GM21381 (cell line): ENCODE results near the gene MED12.
"Not testable (repeated sequence)": the region's sequence is repeated elsewhere in the genome, so short reads cannot be mapped to it uniquely, and the experiment has no call there.

ENCODE experiments used
- ATAC-seq: cut with Tn5 transposase; IDR thresholded peaks from one replicate; pipeline ENCODE4 v1.9.1; 2021; ENCODE audit warnings: mild to moderate bottlenecking, moderate library complexity; ENCODE audit not compliant: unreplicated experiment

The MED12 gene

DNA sequence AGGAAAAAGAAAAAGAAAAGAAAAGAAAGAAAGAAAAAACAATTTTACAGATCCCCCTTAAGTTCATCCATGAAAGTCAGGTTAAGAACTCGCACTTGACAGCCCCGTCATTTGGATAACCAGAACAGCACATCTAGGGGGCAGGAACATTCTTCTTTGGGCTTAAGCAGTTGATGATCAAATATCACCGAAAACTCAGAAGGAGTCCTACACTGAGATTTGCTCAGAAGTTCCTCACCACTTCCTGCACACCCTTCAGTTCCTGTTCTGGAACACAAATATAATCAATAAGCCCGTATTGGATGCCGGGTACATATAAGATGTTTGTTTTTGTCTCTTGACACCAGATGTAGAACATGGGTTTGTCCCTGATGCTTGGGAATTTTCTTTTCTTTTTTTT is 40.9 kb downstream of the MED12 start:
- ATAC-seq = no peak

DNA sequence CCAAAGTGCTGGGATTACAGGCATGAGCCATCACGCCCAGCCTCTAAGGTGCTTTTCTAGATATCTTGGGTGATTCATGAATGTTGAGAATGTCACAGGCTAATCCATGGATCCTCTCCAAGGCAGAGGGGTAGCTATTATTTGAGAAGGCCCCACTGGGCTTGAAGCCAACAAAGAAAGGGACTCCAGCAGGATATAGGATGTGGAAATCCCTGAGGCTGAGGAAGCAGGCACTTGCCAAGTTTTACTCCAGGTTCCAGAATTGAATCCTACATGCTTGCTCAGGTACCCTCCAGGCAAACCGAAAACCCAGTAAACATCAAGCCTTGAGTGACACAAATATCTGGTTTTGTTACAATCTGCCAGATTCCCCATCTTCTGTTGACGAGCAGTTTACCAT is 42.1 kb downstream of the MED12 start:
- ATAC-seq = no peak

DNA sequence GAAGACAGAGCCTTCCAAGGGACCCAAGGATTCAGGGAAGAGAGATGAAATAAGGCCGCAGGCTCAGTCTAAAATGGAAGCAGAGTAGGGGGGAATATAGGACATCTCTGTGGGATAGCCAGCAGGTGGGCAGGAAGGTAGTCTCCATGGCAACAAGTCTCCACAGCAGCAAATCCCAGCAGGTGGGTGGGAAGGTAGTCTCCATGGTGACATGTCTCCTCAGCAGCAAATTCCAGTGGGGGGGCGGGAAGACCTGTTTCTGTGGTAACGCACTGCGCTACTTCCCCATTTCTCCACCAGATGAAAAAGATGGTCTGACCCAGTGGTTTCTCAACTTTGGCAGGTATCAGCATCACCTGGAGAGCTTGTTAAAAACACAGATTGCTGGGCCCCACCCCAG is 44.6 kb downstream of the MED12 start:
- ATAC-seq = no peak

DNA sequence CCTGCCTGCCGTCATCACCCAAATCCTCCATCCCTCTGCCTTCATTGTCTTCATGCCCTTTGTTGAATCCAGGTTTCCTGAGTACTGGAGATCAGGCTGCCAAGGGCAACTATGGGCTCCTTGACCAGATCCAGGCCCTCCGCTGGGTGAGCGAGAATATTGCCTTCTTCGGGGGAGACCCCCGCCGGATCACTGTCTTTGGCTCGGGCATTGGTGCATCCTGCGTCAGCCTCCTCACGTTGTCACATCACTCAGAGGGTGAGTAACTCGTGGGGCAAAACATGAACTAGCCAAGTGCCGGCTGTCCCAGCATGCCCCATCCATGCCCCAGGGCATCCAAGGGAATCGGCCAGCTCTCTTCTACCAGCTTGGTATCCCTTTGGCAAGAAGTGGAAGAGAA is 45.7 kb downstream of the MED12 start:
- ATAC-seq = no peak

DNA sequence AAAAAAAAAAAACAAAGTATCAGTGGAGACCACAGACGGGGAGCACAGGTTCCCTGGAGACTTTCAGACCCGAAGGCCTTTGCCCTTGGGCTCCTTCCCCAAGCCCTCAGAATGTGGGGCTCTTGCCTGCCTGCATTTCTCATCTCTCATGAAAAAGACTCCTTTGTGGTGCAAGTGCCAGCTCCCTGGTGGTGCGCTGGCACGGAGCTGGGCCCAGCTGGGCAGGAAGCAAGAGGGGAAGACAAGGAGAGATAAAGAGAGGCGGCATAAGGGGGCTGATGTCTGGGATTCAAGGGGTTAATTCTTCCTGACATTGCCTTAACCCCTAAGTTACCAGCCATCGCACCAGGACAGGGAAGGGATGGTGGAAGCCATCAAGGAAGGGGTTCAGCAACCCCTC is 48.1 kb downstream of the MED12 start:
- ATAC-seq = no peak

DNA sequence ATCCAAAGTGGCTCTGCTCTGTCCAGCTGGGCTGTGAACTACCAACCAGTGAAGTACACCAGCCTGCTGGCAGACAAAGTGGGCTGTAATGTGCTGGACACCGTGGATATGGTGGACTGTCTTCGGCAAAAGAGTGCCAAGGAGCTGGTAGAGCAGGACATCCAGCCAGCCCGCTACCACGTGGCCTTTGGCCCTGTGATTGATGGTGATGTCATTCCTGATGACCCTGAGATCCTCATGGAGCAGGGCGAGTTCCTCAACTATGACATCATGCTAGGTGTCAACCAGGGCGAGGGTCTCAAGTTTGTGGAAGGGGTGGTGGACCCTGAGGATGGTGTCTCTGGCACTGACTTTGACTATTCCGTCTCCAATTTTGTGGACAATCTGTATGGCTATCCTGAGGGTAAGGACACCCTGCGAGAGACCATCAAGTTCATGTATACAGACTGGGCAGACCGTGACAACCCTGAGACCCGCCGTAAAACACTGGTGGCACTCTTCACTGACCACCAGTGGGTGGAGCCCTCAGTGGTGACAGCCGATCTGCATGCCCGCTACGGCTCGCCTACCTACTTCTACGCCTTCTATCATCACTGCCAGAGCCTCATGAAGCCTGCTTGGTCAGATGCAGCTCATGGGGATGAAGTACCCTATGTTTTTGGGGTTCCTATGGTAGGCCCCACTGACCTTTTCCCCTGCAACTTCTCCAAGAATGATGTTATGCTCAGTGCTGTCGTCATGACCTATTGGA is 48.8 kb downstream of the MED12 start:
- ATAC-seq = no peak

DNA sequence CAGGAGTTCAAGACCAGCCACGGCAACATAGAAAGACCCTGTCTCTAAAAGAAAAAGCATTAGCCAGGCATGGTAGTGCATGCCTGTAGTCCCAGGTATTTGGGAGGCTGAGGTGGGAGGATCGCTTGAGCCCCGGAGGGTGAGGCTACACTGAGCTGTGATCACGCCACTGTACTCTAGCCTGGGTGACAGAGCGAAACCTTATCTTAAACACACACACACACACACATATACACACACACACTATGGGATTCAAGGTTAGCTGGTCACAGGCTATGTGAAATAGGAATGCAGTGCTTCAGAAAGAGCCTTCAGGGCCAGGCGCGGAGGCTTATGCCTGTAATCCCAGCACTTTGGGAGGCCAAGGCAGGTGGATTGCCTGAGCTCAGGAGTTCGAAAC is 49.7 kb downstream of the MED12 start:
- no peak for ATAC-seq

DNA sequence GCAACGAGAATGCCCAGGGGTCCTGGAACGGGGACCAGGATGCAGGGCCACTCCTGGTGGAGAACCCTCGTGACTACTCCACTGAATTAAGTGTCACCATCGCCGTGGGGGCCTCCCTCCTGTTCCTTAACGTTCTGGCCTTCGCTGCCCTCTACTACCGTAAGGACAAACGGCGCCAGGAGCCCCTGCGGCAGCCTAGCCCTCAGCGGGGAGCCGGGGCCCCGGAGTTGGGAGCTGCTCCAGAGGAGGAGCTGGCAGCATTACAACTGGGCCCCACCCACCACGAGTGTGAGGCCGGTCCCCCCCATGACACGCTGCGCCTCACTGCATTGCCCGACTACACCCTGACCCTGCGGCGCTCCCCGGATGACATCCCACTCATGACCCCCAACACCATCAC is 51.2 kb downstream of the MED12 start:
- no peak for ATAC-seq

DNA sequence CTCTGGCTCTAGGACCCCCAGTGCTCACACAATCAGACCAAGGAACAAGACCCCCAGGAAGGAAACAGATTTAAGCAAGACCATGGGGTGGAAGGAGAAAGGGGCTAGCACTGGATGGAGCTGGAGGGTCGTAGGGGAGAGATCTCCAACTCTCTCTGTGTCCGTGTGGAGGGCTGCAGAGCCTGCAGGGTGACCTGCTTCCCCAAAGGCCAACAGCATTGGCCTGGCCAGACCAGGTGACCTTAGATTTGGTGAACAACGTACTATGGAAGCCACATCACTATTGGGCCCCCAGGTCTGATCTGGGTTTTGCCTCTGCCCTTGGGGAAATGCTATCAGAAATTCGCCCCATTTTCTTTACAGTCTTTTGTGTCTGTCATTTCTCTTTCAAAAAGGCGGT is 52.3 kb downstream of the MED12 start:
- no peak for ATAC-seq

DNA sequence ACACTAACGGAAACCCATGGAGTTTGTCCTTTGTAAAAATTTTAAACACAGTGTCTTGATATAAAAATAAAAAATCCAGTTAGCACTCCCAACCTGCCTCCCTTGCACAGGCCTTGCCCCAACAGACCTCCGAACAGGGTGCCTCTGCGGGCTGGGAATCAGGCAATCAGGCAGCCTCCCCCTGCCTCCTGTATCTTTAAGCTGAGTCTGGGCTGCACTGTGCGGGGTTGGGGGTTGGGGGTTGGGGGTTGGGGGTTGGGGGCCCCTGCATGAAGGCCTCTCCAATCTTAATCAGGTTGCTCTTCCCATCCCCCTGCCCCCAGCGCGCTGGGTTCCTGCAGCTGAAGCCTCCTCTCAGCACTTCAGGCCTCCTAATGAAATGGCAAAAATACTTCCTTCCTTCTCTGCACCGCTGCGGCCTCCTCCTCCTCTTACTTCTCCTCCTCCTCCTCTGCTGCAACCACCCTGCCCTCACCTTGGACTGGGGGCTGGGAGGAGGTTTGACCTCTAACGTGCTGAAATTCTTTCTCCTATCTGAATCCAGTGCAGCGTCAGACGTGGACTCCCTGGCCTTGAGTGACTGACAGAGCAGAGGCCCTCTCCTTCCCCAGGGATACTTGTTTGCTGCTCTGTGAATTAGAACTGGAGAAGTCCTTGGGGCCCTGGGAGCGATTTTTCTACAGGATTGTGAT is 52.9 kb downstream of the MED12 start:
- ATAC-seq = no peak

DNA sequence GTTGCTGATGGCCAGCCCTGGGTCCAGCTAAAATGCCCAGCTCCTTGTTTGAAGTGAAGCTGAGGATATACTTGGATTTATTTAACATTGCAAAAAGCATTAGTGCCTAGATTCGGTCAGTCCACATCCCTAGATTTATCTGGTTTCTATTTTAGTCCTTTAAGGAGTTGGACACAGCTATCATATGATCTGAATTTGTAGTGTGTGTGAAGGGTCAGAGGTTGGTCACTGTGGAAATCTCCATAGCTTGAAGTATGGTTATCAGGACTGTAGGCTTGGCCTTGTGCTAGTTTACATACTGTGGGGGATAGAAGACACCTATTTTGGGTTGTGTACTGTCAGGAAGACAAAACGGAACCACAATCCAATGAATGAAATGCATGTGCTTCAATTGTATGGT is 55.0 kb downstream of the MED12 start:
- ATAC-seq = no peak

DNA sequence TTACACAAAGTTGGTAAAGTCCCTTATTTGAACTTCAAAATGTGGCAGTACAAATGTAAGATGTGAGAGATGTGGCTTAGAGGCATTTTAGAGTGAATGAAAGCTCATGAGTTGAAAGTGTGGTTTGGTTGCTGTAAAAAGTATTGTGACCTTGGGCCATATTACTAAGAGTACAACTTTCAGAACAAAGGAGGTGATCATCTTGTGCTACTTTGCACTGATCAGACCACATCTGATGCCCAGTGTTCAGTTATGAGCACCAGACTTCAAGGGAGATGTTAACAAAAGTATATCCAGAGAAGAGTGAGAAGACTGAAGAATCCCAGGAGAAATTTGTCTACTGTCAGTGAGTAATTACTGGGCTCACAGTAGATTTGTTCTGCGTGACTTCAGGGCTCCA is 56.4 kb downstream of the MED12 start:
- no peak for ATAC-seq

DNA sequence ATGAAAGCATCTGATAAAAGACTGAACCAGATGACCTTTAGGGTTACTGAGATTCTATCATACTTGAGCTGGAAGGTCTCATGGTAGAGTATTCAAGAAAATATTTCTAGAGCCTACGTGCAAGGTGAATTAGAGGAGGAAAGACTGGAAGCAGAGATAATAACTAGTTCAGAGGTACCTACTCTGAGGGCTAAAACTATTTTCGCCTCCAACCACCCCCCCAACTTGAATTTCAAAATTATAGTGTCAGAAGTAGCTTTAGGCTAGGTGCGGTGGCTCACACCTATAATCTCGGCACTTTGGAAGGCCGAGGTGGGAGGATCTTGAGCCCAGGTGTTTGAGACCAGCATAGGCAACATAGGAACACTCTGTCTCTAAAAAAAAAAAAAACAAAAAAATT is 57.1 kb downstream of the MED12 start:
- ATAC-seq = no peak

DNA sequence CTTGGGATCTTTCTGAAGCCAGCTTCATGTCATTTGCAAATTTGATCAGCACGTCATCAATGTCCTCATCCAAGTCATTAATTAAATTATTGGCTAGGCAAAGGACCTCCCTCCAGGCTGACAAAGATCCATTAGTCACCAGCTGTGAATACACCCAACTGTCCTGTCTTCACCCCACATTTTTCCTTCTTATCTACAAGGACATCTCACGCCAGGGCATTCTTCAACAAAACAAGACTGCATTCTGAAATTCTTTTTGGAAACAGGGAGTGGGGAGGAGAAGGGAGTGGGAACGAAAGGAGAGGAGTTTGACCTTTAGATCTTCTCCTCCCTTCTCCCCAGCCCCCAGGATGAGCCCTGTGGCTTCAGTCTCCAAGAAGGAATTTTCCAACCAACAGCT is 58.9 kb downstream of the MED12 start:
- no peak for ATAC-seq

DNA sequence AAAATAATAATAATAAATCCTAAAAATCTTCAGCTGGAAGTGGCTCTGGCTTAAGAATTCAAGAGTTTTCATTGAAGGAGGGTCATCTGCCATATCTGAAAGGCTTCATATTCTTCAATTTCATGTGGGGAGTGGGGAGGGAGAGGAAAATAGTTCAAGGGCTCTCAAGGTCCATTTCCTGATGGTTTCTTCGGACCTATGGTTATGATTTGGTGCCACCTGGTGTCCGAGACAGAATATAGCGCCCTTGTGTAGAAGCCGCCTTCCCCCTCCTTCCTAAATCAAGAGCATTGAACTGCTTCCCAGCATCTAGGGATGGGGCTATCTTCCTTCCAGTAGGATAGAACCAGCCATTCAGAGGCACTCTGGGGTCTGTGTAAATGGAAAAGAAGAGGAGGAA is 60.5 kb downstream of the MED12 start:
- ATAC-seq = no peak

DNA sequence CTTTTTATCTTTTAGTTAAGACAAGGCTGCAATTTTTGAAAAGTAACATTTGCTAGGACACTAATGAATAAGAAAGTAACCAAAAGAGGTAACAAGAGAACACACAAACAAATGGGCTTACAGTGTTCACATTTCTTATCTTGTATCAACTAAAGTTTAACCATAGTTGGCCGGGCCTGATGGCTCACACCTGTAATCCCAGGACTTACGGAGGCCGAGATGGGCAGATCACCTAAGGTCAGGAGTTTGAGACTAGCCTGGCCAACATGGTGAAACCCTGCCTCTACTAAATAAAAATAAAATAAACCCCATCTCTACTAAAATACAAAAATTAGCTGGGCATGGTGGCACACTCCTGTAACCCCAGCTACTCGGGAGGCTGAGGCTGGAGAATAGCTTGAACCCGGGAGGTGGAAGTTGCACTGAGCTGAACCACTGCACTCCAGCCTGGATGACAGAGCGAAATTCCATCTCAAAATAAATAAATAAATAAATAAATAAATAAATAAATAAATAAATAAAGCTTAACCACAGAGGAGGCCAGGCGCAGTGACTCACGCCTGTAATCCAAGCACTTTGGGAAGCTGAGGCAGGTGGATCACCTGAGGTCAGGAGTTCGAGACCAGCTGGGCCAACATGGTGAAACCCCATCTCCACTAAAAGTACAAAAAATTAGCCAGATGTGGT is 62.3 kb downstream of the MED12 start:
- ATAC-seq = not testable (repeated sequence)

DNA sequence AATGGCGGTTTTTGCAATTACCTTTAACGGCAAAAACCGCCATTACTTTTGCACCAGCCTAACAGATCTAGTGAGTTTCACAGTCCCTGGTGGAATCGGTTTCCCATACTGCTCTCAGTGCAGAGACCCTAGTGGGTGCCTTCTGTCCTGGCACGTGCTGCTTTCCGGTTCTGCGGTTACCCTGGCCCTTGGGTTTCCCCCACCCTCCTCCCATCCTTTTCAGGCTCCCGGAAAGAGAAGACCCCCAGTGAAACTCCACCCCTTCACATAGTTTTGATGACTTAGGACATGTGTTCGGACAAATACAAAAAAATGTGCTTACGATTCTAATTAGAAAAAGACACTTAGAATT is 63.1 kb downstream of the MED12 start:
- peak; percentile 39 for ATAC-seq

DNA sequence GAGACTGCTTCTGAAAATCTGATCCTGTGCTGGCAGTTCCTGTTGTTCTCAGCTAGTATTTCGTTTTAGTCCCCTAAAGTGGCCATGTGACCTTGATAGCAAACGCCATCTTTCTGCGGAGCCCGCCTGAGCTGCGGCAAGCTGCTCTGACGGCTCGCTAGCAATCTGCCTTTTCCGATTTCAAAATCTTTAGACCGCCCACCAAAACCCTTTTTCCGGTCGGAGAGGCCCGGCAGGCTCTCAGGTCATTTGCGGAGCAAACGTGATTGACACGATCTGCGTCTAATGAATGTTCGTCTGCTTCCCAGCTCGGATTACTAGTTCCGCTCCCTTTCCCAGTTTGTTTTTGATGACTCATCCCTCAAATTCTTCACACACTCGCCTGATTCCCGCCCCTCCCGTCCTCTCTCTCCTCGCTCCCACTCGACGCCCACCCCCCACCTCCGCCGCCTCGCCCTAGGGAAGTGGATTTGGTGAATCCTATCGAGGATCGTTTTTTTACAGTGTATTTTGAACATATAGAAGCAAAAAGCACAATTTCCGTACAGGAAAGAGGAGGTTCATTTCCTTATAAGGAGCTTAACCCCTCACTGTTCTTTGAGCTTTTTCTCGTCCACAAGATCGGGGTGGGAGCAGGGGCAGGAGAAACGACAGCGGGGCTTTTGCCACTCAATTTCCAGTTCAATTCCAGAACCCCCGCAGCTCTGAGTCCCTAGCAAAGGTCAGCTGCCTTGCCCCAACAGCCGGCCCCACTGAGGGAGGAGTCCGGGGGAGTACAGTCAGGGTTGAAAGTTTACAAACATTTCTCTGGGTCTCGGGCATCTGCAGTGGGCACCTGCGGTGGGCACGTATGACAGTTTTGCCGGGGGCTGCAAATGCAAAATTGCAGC is 63.8 kb downstream of the MED12 start:
- peak; percentile 86 for ATAC-seq

DNA sequence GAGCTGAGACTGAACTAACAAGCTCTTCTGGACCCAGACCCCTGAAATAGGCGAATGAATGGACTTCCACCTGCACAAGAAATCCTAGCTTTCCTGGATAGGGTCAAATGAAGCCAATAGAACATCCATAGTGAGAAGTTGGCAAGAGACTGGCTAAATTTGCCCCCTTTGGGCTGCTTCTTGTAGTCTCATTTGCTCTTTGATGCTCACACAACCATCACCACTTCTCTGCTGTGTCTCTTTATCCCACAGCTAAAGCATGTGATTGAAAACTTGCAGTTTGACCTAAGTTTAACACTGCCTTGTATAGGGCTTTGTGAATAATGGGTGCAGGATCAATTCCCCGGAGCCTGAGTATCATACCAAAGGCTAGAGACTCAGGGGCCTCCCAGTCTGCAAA is 64.5 kb downstream of the MED12 start:
- ATAC-seq = no peak

DNA sequence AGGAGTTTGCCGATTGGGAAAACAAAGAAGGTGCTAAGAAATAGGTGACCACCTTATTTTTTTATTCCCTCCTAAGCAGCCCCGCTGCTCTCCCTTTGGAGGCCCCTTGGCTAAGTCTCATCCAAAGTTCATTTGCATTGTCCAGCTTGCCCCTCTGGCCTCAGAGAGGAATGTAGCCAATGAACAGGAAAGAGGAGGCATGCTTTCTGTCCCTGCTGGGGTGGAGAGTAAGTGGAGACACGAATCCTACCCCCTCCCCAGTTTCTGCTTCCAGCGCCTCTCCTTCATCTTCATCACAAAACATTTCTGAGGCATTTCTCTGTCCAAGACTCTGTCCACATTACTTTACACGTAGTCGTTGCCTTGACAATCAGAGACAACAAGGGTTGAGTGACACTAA is 64.9 kb downstream of the MED12 start:
- ATAC-seq = no peak

DNA sequence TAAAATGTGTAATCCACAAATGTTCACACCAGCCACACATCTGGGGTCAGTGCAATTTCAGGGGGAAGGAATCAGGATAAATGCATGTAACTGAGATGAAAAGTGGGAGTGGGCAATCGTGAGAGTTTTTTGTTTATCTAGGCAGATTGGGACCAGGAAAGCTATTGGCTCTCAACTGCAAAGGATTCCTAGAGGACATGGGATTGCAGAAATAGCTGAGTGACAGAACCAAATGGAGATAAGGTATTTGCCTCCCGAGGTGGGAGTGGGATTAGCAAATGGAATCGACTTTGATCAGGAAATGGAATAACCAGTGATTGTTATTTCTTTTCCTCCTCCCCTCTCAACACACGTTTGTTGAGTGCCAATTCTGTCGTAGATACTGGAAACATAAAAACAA is 65.7 kb downstream of the MED12 start:
- no peak for ATAC-seq
